ENCODE measurements around the gene PLOD3.

PLOD3 gene

DNA sequence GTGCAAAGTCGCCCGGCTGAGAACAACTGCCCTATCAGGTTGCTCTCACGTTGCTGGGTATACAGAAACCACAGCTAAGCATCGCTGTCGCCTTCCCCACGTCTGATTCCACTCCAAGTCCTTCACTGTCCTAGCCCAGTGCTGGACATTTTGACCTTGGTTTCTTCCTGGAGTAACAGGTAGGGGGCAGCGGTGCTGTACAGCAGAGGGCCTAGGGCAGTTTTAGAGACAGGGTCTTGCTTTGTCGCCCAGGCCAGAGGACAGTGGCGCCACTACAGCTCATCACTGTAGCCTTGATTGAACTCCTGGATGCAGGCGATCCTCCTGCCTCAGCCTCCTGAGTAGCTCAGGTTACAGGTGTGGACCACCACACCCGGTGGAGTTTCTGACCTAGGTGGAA is 17.7 kb upstream of the PLOD3 start:
- Histone ChIP-seq H3K4me3 (no peak overlapping the region), H3K36me3 (ENCODE audit: insufficient read depth, low read length) (no peaks in the 10 kb centered on the region), H3K27ac (no peak overlapping the region), H3K9me3 (ENCODE audit: low read depth, low read length) (no peaks in the 10 kb centered on the region), H3K9ac (ENCODE audit: insufficient read length) (no peak overlapping the region)
- TF ChIP-seq EZH2 (IDR thresholded peaks at IDR 0.05), result no peak
- no peak for DNase-seq (ENCODE audit: low read depth, low spot score)

GRCh38 chr7:101234636-101235035 is 17.3 kb upstream of the PLOD3 start:
- H3K9ac ChIP-seq (ENCODE audit: insufficient read length), result no peak overlapping the region
- H3K27ac ChIP-seq, result no peak overlapping the region
- no peaks in the 10 kb centered on the region for H3K36me3 ChIP-seq (ENCODE audit: insufficient read depth, low read length)
- H3K9me3 ChIP-seq (ENCODE audit: low read depth, low read length), result no peaks in the 10 kb centered on the region
- no peak overlapping the region for H3K4me3 ChIP-seq
- DNase-seq (ENCODE audit: low read depth, low spot score), result no peak
- TF ChIP-seq FOXP2 (optimal IDR thresholded peaks at IDR 0.05; ENCODE audit: control extremely low read depth, extremely low read length, insufficient read depth) (no peak), EZH2 (IDR thresholded peaks at IDR 0.05) (no peak), POLR2AphosphoS5 (IDR thresholded peaks at IDR 0.05; ENCODE audit: borderline replicate concordance, low read depth, low read length) (no peak)

DNA sequence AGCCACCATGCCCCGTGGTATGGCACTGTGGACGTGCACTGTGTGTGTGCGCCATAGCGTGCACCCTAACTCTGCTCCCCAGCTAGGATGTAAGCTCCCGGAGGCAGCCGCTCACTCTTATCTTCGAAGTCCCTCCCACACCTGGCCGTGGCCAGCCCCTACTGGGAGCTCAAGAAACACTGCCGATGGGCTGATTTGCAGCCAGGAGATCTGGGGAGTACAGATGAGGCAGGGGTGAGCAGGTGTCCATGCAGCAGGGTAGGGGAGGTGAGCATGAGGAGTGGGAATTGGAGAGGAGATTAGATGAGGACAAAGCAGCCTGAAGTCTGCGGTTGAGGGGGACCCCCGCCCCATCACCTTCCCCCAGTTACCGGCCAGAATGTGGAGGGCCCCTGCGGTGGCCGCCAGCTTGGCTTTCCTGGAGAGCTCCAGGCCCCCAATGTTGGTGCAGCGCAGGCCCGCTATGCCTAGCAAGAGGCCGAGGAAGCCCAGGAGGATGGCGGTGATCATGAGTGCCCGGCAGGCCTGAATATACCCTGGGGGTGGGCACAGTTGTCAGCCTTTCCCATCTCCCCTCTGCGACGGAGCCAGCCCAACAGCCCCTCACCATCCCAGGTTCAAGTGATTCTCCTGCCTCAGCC is 16.6 kb upstream of the PLOD3 start:
- Histone ChIP-seq H3K27ac (no peak overlapping the region), H3K4me3 (no peak overlapping the region), H3K36me3 (ENCODE audit: insufficient read depth, low read length) (no peaks in the 10 kb centered on the region), H3K9ac (ENCODE audit: insufficient read length) (no peak overlapping the region), H3K9me3 (ENCODE audit: low read depth, low read length) (no peaks in the 10 kb centered on the region)
- TF ChIP-seq EZH2 (IDR thresholded peaks at IDR 0.05) (no peak), FOXP2 (optimal IDR thresholded peaks at IDR 0.05; ENCODE audit: control extremely low read depth, extremely low read length, insufficient read depth) (no peak), POLR2AphosphoS5 (IDR thresholded peaks at IDR 0.05; ENCODE audit: borderline replicate concordance, low read depth, low read length) (no peak)
- DNase-seq (ENCODE audit: low read depth, low spot score), result no peak

- no peak overlapping the region for H3K9ac ChIP-seq (ENCODE audit: insufficient read length)
- no peak overlapping the region for H3K27ac ChIP-seq
- no peak overlapping the region for H3K4me3 ChIP-seq
- no peaks in the 10 kb centered on the region for H3K36me3 ChIP-seq (ENCODE audit: insufficient read depth, low read length)
- no peaks in the 10 kb centered on the region for H3K9me3 ChIP-seq (ENCODE audit: low read depth, low read length)
- TF ChIP-seq EZH2 (IDR thresholded peaks at IDR 0.05), result no peak
- TF ChIP-seq FOXP2 (optimal IDR thresholded peaks at IDR 0.05; ENCODE audit: control extremely low read depth, extremely low read length, insufficient read depth), result no peak
- TF ChIP-seq POLR2AphosphoS5 (IDR thresholded peaks at IDR 0.05; ENCODE audit: borderline replicate concordance, low read depth, low read length), result no peak
- no peak for DNase-seq (ENCODE audit: low read depth, low spot score)
These were observed 14.9 kb upstream of the PLOD3 start for GRCh38 chr7:101232141-101232850.

DNA sequence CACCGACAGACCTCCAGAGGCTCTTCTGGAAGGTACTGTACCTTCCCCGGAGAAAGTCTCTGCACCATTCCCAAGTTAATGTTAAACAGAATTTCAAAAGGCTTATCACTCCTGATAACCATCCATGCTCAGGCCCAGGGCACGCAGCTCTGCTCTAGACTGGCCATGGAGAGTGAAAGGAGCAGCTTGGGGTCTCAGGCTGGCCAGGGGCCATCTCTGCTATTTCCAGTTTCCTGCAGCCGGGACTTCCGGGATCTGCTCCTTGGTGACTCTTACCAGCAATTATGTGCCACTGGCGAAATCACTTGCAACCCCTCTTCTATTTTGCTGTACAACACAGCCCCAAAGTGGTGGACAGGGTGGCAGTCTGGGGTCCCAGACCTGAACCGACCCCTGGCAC is 14.3 kb upstream of the PLOD3 start:
- Histone ChIP-seq H3K9ac (ENCODE audit: insufficient read length) (no peak overlapping the region), H3K36me3 (ENCODE audit: insufficient read depth, low read length) (no peaks in the 10 kb centered on the region), H3K9me3 (ENCODE audit: low read depth, low read length) (no peaks in the 10 kb centered on the region), H3K27ac (no peak overlapping the region), H3K4me3 (no peak overlapping the region)
- no peak for DNase-seq (ENCODE audit: low read depth, low spot score)
- TF ChIP-seq EZH2 (IDR thresholded peaks at IDR 0.05) (no peak), FOXP2 (optimal IDR thresholded peaks at IDR 0.05; ENCODE audit: control extremely low read depth, extremely low read length, insufficient read depth) (no peak), POLR2AphosphoS5 (IDR thresholded peaks at IDR 0.05; ENCODE audit: borderline replicate concordance, low read depth, low read length) (no peak)

- Histone ChIP-seq H3K4me3 (no peak overlapping the region; the same call in 1 of the 2 replicates), H3K9ac (ENCODE audit: insufficient read length) (peak overlapping the region; percentile 53), H3K27ac (peak overlapping the region; percentile 88), H3K36me3 (ENCODE audit: insufficient read depth, low read length) (peaks cover 5% of the 10 kb centered on the region; the same call in 1 of the 2 replicates), H3K9me3 (ENCODE audit: low read depth, low read length) (no peaks in the 10 kb centered on the region)
- DNase-seq (ENCODE audit: low read depth, low spot score), result no peak
- TF ChIP-seq POLR2AphosphoS5 (IDR thresholded peaks at IDR 0.05; ENCODE audit: borderline replicate concordance, low read depth, low read length) (no peak), FOXP2 (optimal IDR thresholded peaks at IDR 0.05; ENCODE audit: control extremely low read depth, extremely low read length, insufficient read depth) (no peak)
These were observed 9.3 kb upstream of the PLOD3 start for GRCh38 chr7:101226721-101227120.

- no peaks in the 10 kb centered on the region for H3K9me3 ChIP-seq (ENCODE audit: low read depth, low read length)
- TF ChIP-seq POLR2AphosphoS5 (IDR thresholded peaks at IDR 0.05; ENCODE audit: borderline replicate concordance, low read depth, low read length) (no peak), FOXP2 (optimal IDR thresholded peaks at IDR 0.05; ENCODE audit: control extremely low read depth, extremely low read length, insufficient read depth) (no peak), EZH2 (IDR thresholded peaks at IDR 0.05) (no peak)
- DNase-seq (ENCODE audit: low read depth, low spot score), result no peak
- H3K9ac ChIP-seq (ENCODE audit: insufficient read length), result no peak overlapping the region
- H3K27ac ChIP-seq, result no peak overlapping the region
- H3K36me3 ChIP-seq (ENCODE audit: insufficient read depth, low read length), result peaks cover 5% of the 10 kb centered on the region; the same call in 1 of the 2 replicates
- no peak overlapping the region for H3K4me3 ChIP-seq
These were observed 8.3 kb upstream of the PLOD3 start for GRCh38 chr7:101225650-101226049.

- Histone ChIP-seq H3K9ac (ENCODE audit: insufficient read length) (no peak overlapping the region), H3K27ac (no peak overlapping the region), H3K9me3 (ENCODE audit: low read depth, low read length) (no peaks in the 10 kb centered on the region), H3K36me3 (ENCODE audit: insufficient read depth, low read length) (peaks cover 5% of the 10 kb centered on the region; the same call in 1 of the 2 replicates), H3K4me3 (no peak overlapping the region)
- no peak for TF ChIP-seq EZH2 (IDR thresholded peaks at IDR 0.05)
- no peak for TF ChIP-seq FOXP2 (optimal IDR thresholded peaks at IDR 0.05; ENCODE audit: control extremely low read depth, extremely low read length, insufficient read depth)
- no peak for TF ChIP-seq POLR2AphosphoS5 (IDR thresholded peaks at IDR 0.05; ENCODE audit: borderline replicate concordance, low read depth, low read length)
- DNase-seq (ENCODE audit: low read depth, low spot score), result no peak
These were observed 6.1 kb upstream of the PLOD3 start for GRCh38 chr7:101223528-101223927.
